Gastroesophageal sphincter (tissue), 4 donors: ENCODE results near the gene FOXN3. TPM values are rescaled to one million over a fixed set of nuclear protein-coding genes. Genes with fewer than 3 reads are reported as not detected.

Experiments used
- ATAC-seq: fragments of 150-250 bp; one replicate; pipeline ENCODE4 v1.9.1; 2016; ENCODE audit warnings: mild to moderate bottlenecking, moderate library complexity
- H3K27ac ChIP-seq, 4 donors: fragments of 200-600 bp; sonication (generic) in 3 of 4; 1 replicate in 3 of 4; 2 replicates in 1 of 4; pipeline ENCODE4 v1.5.1; 2016 to 2019
- H3K27me3 ChIP-seq: fragments of 200-600 bp; sonication (generic); one replicate; pipeline ENCODE4 v1.5.1; 2019
- H3K36me3 ChIP-seq, 2 donors: fragments of 200-600 bp; sonication (generic); one replicate each; pipeline ENCODE4 v1.5.1; 2019; ENCODE audit warnings: control low read depth in 1 of 2
- H3K4me1 ChIP-seq, 3 donors: fragments of 200-600 bp; sonication (generic); 1 replicate in 2 of 3; 2 replicates in 1 of 3; pipeline ENCODE4 v1.5.1; 2016 to 2019; ENCODE audit warnings: control low read depth in 2 of 3
- H3K4me3 ChIP-seq, 2 donors: fragments of 200-600 bp; sonication (generic); one replicate each; pipeline ENCODE4 v1.5.1; 2019; ENCODE audit warnings: mild to moderate bottlenecking in 1 of 2, moderate library complexity in 1 of 2
- H3K9me3 ChIP-seq, 3 donors: fragments of 200-600 bp; sonication (generic); one replicate each; pipeline ENCODE4 v1.5.1; 2017 to 2019; ENCODE audit warnings: control low read depth in 2 of 3
- EP300 ChIP-seq: sonication (generic); formaldehyde crosslinking; IDR thresholded peaks from one replicate; pipeline ENCODE4 v1.6.1; 2017; ENCODE audit warnings: antibody characterized with exemption, mild to moderate bottlenecking
- POLR2A ChIP-seq, 2 donors: fragments of 450-650 bp; IDR thresholded peaks; one replicate each; pipeline ENCODE4 v1.6.1; 2017; ENCODE audit warnings: antibody characterized with exemption in 2 of 2, mild to moderate bottlenecking in 2 of 2, moderate library complexity in 1 of 2
- POLR2AphosphoS5 ChIP-seq: sonication (generic); formaldehyde crosslinking; IDR thresholded peaks from one replicate; pipeline ENCODE4 v1.6.1; 2017; ENCODE audit warnings: antibody characterized with exemption
- WGBS, 2 donors: methylation state at CpG; one replicate each; pipeline ENCODE4 v1.1.5; 2018; ENCODE audit warnings: low coverage in 1 of 2; 5-methylcytosine and 5-hydroxymethylcytosine counted together
- total RNA-seq, 4 donors: library from RNA; depleted of rRNA; stranded (reverse); fragments of >200 nt; gene quantifications; one replicate each; pipeline ENCODE4 v1.1.0, GENCODE V29; 2016
- TF ChIP-seq, protein P1 (sequence below), 4 experiments: fragments of 200-600 bp in 2 of 4; fragments of 450-650 bp in 2 of 4; sonication (generic) in 1 of 4; IDR thresholded peaks; one replicate each; pipeline ENCODE4 v1.5.1; 2017 to 2019; ENCODE audit warnings: antibody characterized with exemption in 4 of 4, mild to moderate bottlenecking in 2 of 4, moderate library complexity in 2 of 4

Gene FOXN3
- total RNA-seq, 4 donors from 2014 or later, result 116 to 172 (median 136) TPM

DNA sequence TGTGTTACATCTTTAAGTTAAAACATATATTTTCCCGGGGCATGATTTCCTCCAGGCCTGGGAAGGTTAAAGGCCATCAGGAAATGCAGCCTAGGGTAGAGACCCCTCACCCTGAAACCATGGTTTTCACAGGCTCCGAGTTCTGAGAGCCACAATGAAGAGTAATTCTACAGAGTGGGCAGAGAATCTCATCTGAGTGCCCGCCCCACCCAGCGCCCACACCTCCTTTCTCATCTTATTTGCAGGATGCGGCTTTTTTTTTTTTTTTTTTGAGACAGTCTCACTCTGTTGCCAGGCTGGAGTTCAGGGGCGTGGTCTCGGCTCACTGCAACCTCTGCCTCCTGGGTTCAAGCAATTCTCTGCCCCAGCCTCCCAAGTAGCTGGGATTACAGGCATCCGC lies 170.7 kb downstream of the FOXN3 start:
- Histone ChIP-seq H3K9me3 (no peaks in the 10 kb centered on the region), H3K36me3 (no peaks in the 10 kb centered on the region), H3K27ac (no peak overlapping the region), H3K4me3 (no peak overlapping the region), H3K27me3 (no peaks in the 10 kb centered on the region), H3K4me1 (peaks cover 5 to 76% (median 11%) of the 10 kb centered on the region in 3 donors)
- 85 to 88% methylated on average over 3 to 7 of the region's 8 CpGs for WGBS, 2 donors
- ATAC-seq, result no peak
- TF ChIP-seq POLR2AphosphoS5, result no peak
- TF ChIP-seq POLR2A (IDR thresholded peaks at IDR 0.05), result no peak
- no peak for TF ChIP-seq EP300
- TF ChIP-seq, protein P1, sequence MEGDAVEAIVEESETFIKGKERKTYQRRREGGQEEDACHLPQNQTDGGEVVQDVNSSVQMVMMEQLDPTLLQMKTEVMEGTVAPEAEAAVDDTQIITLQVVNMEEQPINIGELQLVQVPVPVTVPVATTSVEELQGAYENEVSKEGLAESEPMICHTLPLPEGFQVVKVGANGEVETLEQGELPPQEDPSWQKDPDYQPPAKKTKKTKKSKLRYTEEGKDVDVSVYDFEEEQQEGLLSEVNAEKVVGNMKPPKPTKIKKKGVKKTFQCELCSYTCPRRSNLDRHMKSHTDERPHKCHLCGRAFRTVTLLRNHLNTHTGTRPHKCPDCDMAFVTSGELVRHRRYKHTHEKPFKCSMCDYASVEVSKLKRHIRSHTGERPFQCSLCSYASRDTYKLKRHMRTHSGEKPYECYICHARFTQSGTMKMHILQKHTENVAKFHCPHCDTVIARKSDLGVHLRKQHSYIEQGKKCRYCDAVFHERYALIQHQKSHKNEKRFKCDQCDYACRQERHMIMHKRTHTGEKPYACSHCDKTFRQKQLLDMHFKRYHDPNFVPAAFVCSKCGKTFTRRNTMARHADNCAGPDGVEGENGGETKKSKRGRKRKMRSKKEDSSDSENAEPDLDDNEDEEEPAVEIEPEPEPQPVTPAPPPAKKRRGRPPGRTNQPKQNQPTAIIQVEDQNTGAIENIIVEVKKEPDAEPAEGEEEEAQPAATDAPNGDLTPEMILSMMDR (IDR thresholded peaks at IDR 0.05), result no peak

DNA sequence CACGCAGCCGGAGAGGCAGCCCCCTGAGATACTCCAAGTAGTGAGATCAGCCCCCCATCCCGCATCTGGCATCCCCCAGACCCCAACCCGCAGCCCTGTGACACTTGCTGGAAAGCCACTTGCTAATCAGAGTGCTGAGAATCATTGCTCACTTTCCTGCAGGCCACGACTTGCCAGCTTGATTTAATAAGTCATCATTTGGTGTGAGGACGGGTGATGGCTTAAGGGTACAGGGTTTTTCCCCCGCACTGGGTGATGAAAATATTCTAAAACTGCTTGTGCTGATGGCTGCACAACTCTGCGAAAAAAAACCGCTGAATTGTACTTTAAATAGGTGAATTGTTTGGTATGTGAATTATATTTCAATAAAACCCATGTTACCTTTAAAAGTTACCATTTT lies 171.2 kb downstream of the FOXN3 start:
- H3K4me3 ChIP-seq, result no peak overlapping the region
- no peak for ATAC-seq
- no peak for TF ChIP-seq EP300
- no peak for TF ChIP-seq POLR2AphosphoS5
- no peak for TF ChIP-seq POLR2A (IDR thresholded peaks at IDR 0.05)
- H3K9me3 ChIP-seq, result no peaks in the 10 kb centered on the region
- H3K27me3 ChIP-seq, result no peaks in the 10 kb centered on the region
- WGBS, 2 donors, result 88 to 94% methylated on average over 3 to 5 of the region's 9 CpGs
- no peaks in the 10 kb centered on the region for H3K36me3 ChIP-seq
- no peak overlapping the region for H3K27ac ChIP-seq
- peaks cover 5 to 76% (median 11%) of the 10 kb centered on the region in 3 donors for H3K4me1 ChIP-seq

DNA sequence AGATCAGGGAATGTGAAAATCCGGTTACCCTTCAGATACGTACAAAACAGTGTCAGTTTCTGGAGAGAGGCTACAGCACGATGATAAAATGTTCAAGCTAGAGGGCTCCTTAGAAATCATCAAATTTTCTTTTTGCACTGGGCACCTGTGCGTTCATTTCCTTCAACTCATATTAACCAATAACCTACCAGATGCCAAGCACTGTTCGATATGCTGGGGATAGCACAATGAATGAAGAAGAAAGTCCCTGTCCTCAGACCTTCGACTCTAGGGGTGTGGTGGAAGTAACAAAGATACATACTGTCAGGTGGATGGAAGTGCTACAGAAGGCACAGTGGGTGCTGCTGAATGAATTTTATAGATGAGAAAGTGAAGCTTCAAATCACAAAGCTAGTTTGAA lies 172.3 kb downstream of the FOXN3 start:
- H3K4me1 ChIP-seq, result peaks cover 5 to 75% (median 11%) of the 10 kb centered on the region in 3 donors
- WGBS, 2 donors, result 62 to 75% methylated on average over 3 to 6 of the region's 6 CpGs
- ATAC-seq, result no peak
- H3K27ac ChIP-seq, result no peak overlapping the region
- no peaks in the 10 kb centered on the region for H3K9me3 ChIP-seq
- no peak overlapping the region for H3K4me3 ChIP-seq
- no peak for TF ChIP-seq POLR2A (IDR thresholded peaks at IDR 0.05)
- TF ChIP-seq, protein P1 (IDR thresholded peaks at IDR 0.05), result no peak
- no peak for TF ChIP-seq POLR2AphosphoS5
- TF ChIP-seq EP300, result no peak
- no peaks in the 10 kb centered on the region for H3K27me3 ChIP-seq
- H3K36me3 ChIP-seq, result no peaks in the 10 kb centered on the region

DNA sequence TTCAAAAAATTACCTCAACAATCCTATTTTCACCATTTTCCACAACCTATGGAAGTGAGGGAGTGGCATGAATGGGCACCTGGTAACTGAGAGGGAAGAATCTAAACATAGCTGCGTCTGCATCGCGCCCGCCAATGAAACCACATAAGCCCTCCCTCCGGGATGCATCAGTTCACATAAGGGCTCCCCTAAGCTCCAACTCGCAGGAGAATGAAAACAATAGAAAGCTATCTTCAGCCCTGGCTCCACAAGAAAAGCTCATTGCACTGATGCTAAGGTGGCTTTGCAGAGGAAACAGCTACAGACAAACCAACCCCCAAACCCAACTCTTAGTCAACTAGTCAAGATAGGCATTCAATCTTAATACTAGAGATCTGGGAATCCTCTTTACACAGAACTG lies 173.3 kb downstream of the FOXN3 start:
- H3K4me1 ChIP-seq, result peaks cover 5 to 66% (median 11%) of the 10 kb centered on the region in 3 donors
- no peaks in the 10 kb centered on the region for H3K36me3 ChIP-seq
- 86% methylated on average over 6 of the region's 6 CpGs; no CpG with 5 or more reads in 1 of the 2 donors for WGBS, 2 donors
- no peak overlapping the region for H3K27ac ChIP-seq
- no peak for ATAC-seq
- no peaks in the 10 kb centered on the region for H3K9me3 ChIP-seq
- TF ChIP-seq EP300, result no peak
- TF ChIP-seq, protein P1 (IDR thresholded peaks at IDR 0.05), result no peak
- TF ChIP-seq POLR2A (IDR thresholded peaks at IDR 0.05), result no peak
- TF ChIP-seq POLR2AphosphoS5, result no peak
- H3K4me3 ChIP-seq, result no peak overlapping the region
- no peaks in the 10 kb centered on the region for H3K27me3 ChIP-seq

DNA sequence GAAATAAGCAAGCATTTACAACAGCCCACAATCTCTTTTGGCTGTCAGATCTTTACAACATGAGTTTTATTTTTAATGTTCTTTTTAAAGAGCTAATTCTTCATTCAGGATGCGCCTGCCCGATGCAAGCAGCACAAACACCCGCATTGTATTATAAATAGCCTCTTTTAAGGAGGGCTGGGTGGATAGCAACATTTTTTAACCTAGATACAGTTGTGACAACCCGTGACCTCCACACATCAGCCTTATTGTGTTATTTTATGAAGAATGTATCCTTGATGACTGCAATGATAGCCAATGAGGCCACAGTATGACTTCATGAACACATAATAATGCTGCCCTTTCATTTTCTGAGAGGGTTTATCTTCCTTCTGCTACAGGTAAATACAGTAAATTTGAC lies 173.7 kb downstream of the FOXN3 start:
- Histone ChIP-seq H3K9me3 (no peaks in the 10 kb centered on the region), H3K27me3 (no peaks in the 10 kb centered on the region), H3K4me3 (no peak overlapping the region), H3K36me3 (no peaks in the 10 kb centered on the region), H3K4me1 (peaks cover 5 to 61% (median 11%) of the 10 kb centered on the region in 3 donors), H3K27ac (peak overlapping the region in 1 of 4 donors; percentile 7)
- no peak for ATAC-seq
- WGBS, 2 donors, result 17 to 32% methylated on average over 4 of the region's 4 CpGs
- TF ChIP-seq POLR2A (IDR thresholded peaks at IDR 0.05), result no peak
- TF ChIP-seq, protein P1 (IDR thresholded peaks at IDR 0.05), result no peak
- TF ChIP-seq EP300, result no peak
- no peak for TF ChIP-seq POLR2AphosphoS5
